H1 (cell line): ENCODE data around the gene PODN. TPM values are rescaled to one million over a fixed set of nuclear protein-coding genes. Genes with fewer than 3 reads are reported as not detected.

Experiments
- CTCF ChIA-PET: fragments of 300-600 bp; sonication (Branson Sonifier 250); formaldehyde crosslinking; loops from one replicate; lab custom pipeline; 2021; ENCODE audit not compliant: partially characterized antibody; lab: Charles Lee
- POLR2A ChIA-PET: fragments of 300-600 bp; sonication (Branson Sonifier 250); formaldehyde crosslinking; loops from one replicate; lab custom pipeline; 2021; ENCODE audit warnings: inconsistent platforms; ENCODE audit not compliant: partially characterized antibody; lab: Charles Lee
- DNase-seq, 2 experiments: peaks; one replicate each; pipeline versions ENCODE4 v3.0.0 to v3.0.0-alpha.2; 2010 to 2022; ENCODE audit warnings: low spot score in 2 of 2, low read depth in 1 of 2, mixed read lengths in 1 of 2
- FAIRE-seq: peaks from 2 replicates; lab custom pipeline; 2011; peaks lifted over from hg19 to GRCh38; lab: Jason Lieb, UNC
- H2AFZ ChIP-seq: 2 replicates; pipeline ENCODE4 v1.8.1; 2012; ENCODE audit warnings: low read length, inconsistent platforms
- H2AK5ac ChIP-seq: 2 replicates; pipeline ENCODE4 v1.6.1; 2013; ENCODE audit warnings: low read depth, low read length
- H2BK120ac ChIP-seq: replicated peaks from 2 replicates; pipeline ENCODE3; 2013; ENCODE audit warnings: low read depth, low read length, inconsistent platforms
- H2BK12ac ChIP-seq: 2 replicates; pipeline ENCODE4 v1.6.1; 2013; ENCODE audit warnings: low read depth, low read length
- H2BK15ac ChIP-seq: 2 replicates; pipeline ENCODE4 v1.6.1; 2013; ENCODE audit warnings: low read length
- H2BK20ac ChIP-seq: 2 replicates; pipeline ENCODE4 v1.6.1; 2013; ENCODE audit warnings: low read length
- H2BK5ac ChIP-seq: 2 replicates; pipeline ENCODE4 v1.6.1; 2013; ENCODE audit warnings: low read depth, low read length
- H3K14ac ChIP-seq: 2 replicates; pipeline ENCODE4 v1.6.1; 2013; ENCODE audit warnings: inconsistent platforms; ENCODE audit not compliant: insufficient read length
- H3K18ac ChIP-seq: 2 replicates; pipeline ENCODE4 v1.6.1; 2013; ENCODE audit warnings: low read length; ENCODE audit errors: extremely low read depth
- H3K23ac ChIP-seq: 2 replicates; pipeline ENCODE4 v1.6.1; 2013; ENCODE audit warnings: inconsistent platforms; ENCODE audit not compliant: insufficient read length
- H3K23me2 ChIP-seq: 2 replicates; pipeline ENCODE4 v1.6.1; 2013; ENCODE audit warnings: low read depth, low read length
- H3K27ac ChIP-seq: 2 replicates; pipeline ENCODE4 v1.6.1; 2011; ENCODE audit warnings: low read depth, low read length, inconsistent platforms
- H3K27me3 ChIP-seq, 4 experiments: replicated peaks in 1 of 4; 1 replicate in 1 of 4; 2 replicates in 3 of 4; pipeline versions ENCODE4 v1.6.1 to v1.8.1; 2011 to 2013; ENCODE audit warnings: low read length in 3 of 4, mild to moderate bottlenecking in 3 of 4, inconsistent platforms in 2 of 4, mixed read lengths in 2 of 4, moderate library complexity in 1 of 4; ENCODE audit not compliant: control insufficient read depth in 3 of 4, insufficient read depth in 3 of 4; ENCODE audit errors: extremely low read depth in 1 of 4
- H3K36me3 ChIP-seq, 4 experiments: 2 replicates each; pipeline versions ENCODE4 v1.6.1 to v1.8.1; 2011 to 2013; ENCODE audit warnings: mild to moderate bottlenecking in 4 of 4, low read length in 3 of 4, moderate library complexity in 2 of 4, control low read depth in 1 of 4, inconsistent platforms in 1 of 4; ENCODE audit not compliant: insufficient read depth in 4 of 4, control insufficient read depth in 2 of 4
- H3K4ac ChIP-seq: replicated peaks from 2 replicates; pipeline ENCODE3; 2013; ENCODE audit warnings: low read length, low read depth, mixed read lengths, inconsistent platforms; ENCODE audit not compliant: insufficient read length
- H3K4me1 ChIP-seq, 4 experiments: replicated peaks in 1 of 4; 1 replicate in 1 of 4; 2 replicates in 3 of 4; pipeline versions ENCODE4 v1.6.1 to v1.8.1; 2011 to 2013; ENCODE audit warnings: low read length in 3 of 4, inconsistent platforms in 2 of 4, mixed read lengths in 1 of 4; ENCODE audit not compliant: insufficient read depth in 4 of 4, control insufficient read depth in 3 of 4
- H3K4me2 ChIP-seq, 2 experiments: 2 replicates each; pipeline versions ENCODE4 v1.6.1 to v1.8.1; 2011 to 2013; ENCODE audit warnings: low read depth in 2 of 2, low read length in 2 of 2, control low read depth in 1 of 2, inconsistent platforms in 1 of 2, mild to moderate bottlenecking in 1 of 2; ENCODE audit not compliant: insufficient read depth in 1 of 2
- H3K4me3 ChIP-seq, 4 experiments: fragments of 200-600, 300-600 bp in 1 of 4; sonication (generic), shearing (Covaris generic), sonication (Bioruptor Twin) in 1 of 4; 2 replicates each; pipeline versions ENCODE4 v1.5.1 to v1.8.1; 2011 to 2016; ENCODE audit warnings: low read length in 4 of 4, low read depth in 3 of 4, control low read depth in 2 of 4, inconsistent platforms in 2 of 4, mild to moderate bottlenecking in 2 of 4, mixed read lengths in 1 of 4, moderate library complexity in 1 of 4; ENCODE audit not compliant: insufficient read depth in 2 of 4; ENCODE audit errors: extremely low read depth in 1 of 4
- H3K56ac ChIP-seq: replicated peaks from 2 replicates; pipeline ENCODE3; 2013; ENCODE audit warnings: low read depth, mild to moderate bottlenecking, mixed read lengths, low read length, inconsistent platforms; ENCODE audit not compliant: insufficient read length
- H3K79me1 ChIP-seq: 2 replicates; pipeline ENCODE4 v1.6.1; 2013; ENCODE audit warnings: low read depth, low read length, control low read depth
- H3K79me2 ChIP-seq, 2 experiments: 2 replicates each; pipeline versions ENCODE4 v1.6.1 to v1.8.1; 2012 to 2013; ENCODE audit warnings: low read length in 2 of 2, mild to moderate bottlenecking in 2 of 2, inconsistent platforms in 1 of 2; ENCODE audit not compliant: insufficient read depth in 2 of 2, control insufficient read depth in 1 of 2
- H3K9ac ChIP-seq, 4 experiments: replicated peaks in 1 of 4; 1 replicate in 1 of 4; 2 replicates in 3 of 4; pipeline versions ENCODE4 v1.6.1 to v1.8.1; 2011 to 2013; ENCODE audit warnings: low read depth in 3 of 4, low read length in 3 of 4, control low read depth in 2 of 4, mild to moderate bottlenecking in 2 of 4, moderate library complexity in 2 of 4, inconsistent platforms in 1 of 4; ENCODE audit errors: extremely low read depth in 1 of 4
- H3K9me3 ChIP-seq, 2 experiments: 2 replicates each; pipeline versions ENCODE4 v1.6.1 to v1.8.1; 2012 to 2013; ENCODE audit warnings: mild to moderate bottlenecking in 2 of 2, moderate library complexity in 2 of 2, control low read depth in 1 of 2, inconsistent platforms in 1 of 2, low read depth in 1 of 2, low read length in 1 of 2, mixed read lengths in 1 of 2; ENCODE audit not compliant: insufficient read depth in 2 of 2
- H4K20me1 ChIP-seq, 2 experiments: replicated peaks in 1 of 2; 2 replicates each; pipeline versions ENCODE3 to v1.8.1; 2011 to 2013; ENCODE audit warnings: inconsistent platforms in 2 of 2, low read length in 2 of 2, mild to moderate bottlenecking in 1 of 2; ENCODE audit not compliant: insufficient read depth in 2 of 2, control insufficient read depth in 1 of 2
- H4K5ac ChIP-seq: 2 replicates; pipeline ENCODE4 v1.6.1; 2013; ENCODE audit warnings: low read length, low read depth, mixed read lengths, inconsistent platforms; ENCODE audit not compliant: insufficient read length
- H4K8ac ChIP-seq: 2 replicates; pipeline ENCODE4 v1.8.0; 2013; ENCODE audit warnings: mild to moderate bottlenecking, moderate library complexity, low read length, inconsistent platforms; ENCODE audit not compliant: insufficient read depth; ENCODE audit errors: extremely low read depth
- H4K91ac ChIP-seq: replicated peaks from 2 replicates; pipeline ENCODE3; 2013; ENCODE audit warnings: low read length, mixed read lengths, inconsistent platforms; ENCODE audit not compliant: insufficient read length
- ASH2L ChIP-seq: fragments of 200-600, 300-600 bp; sonication (generic); IDR thresholded peaks from one replicate; pipeline ENCODE4 v1.7.1; 2017; ENCODE audit warnings: low read length
- HDAC6 ChIP-seq: IDR thresholded peaks from one replicate; pipeline ENCODE4 v1.7.1; 2012; ENCODE audit warnings: low read depth, mild to moderate bottlenecking, inconsistent platforms, low read length, moderate library complexity
- JUN ChIP-seq: IDR thresholded peaks from 2 replicates; pipeline ENCODE4 v1.6.1; 2011; ENCODE audit warnings: low read depth, mild to moderate bottlenecking, improper control_type of control experiment, low read length
- JUND ChIP-seq: IDR thresholded peaks from 2 replicates; pipeline ENCODE4 v1.6.1; 2011; ENCODE audit warnings: mild to moderate bottlenecking, improper control_type of control experiment, low read length
- NRF1 ChIP-seq: IDR thresholded peaks from 2 replicates; pipeline ENCODE4 v1.6.1; 2011; ENCODE audit warnings: mild to moderate bottlenecking, low read depth, low read length, improper control_type of control experiment
- SIX5 ChIP-seq: IDR thresholded peaks from 2 replicates; pipeline ENCODE4 v1.6.1; 2011; ENCODE audit warnings: mild to moderate bottlenecking, low read depth, low read length
- SP1 ChIP-seq: IDR thresholded peaks from 2 replicates; pipeline ENCODE4 v1.6.1; 2011; ENCODE audit warnings: low read depth, low read length
- SP4 ChIP-seq: IDR thresholded peaks from 2 replicates; pipeline ENCODE4 v1.6.1; 2012; ENCODE audit warnings: low read length, inconsistent platforms
- SRF ChIP-seq: IDR thresholded peaks from 2 replicates; pipeline ENCODE4 v1.6.1; 2011; ENCODE audit warnings: mild to moderate bottlenecking, low read depth, low read length, moderate library complexity
- TAF1 ChIP-seq: IDR thresholded peaks from 2 replicates; pipeline ENCODE4 v1.6.1; 2011; ENCODE audit warnings: mild to moderate bottlenecking, low read depth, low read length
- TCF12 ChIP-seq: IDR thresholded peaks from 2 replicates; pipeline ENCODE4 v1.6.1; 2011; ENCODE audit warnings: low read depth, mild to moderate bottlenecking, low read length
- WGBS, 2 experiments: shearing (Covaris generic) in 1 of 2; methylation state at CpG; one replicate each; pipeline versions ENCODE4 v1.1.6 to v1.1.7; 2013 to 2015; ENCODE audit warnings: low lambda C conversion rate in 2 of 2, mixed read lengths in 2 of 2, inconsistent platforms in 1 of 2, low coverage in 1 of 2, missing lambda C conversion rate in 1 of 2; ENCODE audit not compliant: insufficient replicate concordance in 2 of 2, insufficient coverage in 1 of 2, insufficient read length in 1 of 2; ENCODE audit errors: extremely low coverage in 1 of 2, missing lambda C conversion rate in 1 of 2; 5-methylcytosine and 5-hydroxymethylcytosine counted together
- polyA plus RNA-seq, 7 experiments: library from polyadenylated mRNA; depleted of rRNA in 3 of 7; stranded (reverse) in 5 of 7; unstranded in 2 of 7; fragments of >200 nt in 5 of 7; fragments of 200-250 nt in 2 of 7; gene quantifications; 1 replicate in 5 of 7; 2 replicates in 1 of 7; 4 replicates in 1 of 7; pipeline versions ENCODE4 v1.2.1 to v1.2.3, GENCODE V29; 2011 to 2013; ENCODE audit warnings: missing spikeins in 2 of 7, mixed read lengths in 2 of 7
- total RNA-seq: library from RNA; stranded (reverse); fragmentation: NEBNext Ultra II Directional; extraction: Animal tissue kit (Norgen Biotek cat#: 25700); gene quantifications from 2 replicates; pipeline ENCODE4 v1.2.1, GENCODE V29; 2021

Gene PODN
- total and polyA plus RNA-seq, 2 of the 8 experiments (the other 6 are each of a cell fraction or from before 2014, with no cell fraction given) = 0.11 to 0.17 TPM

DNA sequence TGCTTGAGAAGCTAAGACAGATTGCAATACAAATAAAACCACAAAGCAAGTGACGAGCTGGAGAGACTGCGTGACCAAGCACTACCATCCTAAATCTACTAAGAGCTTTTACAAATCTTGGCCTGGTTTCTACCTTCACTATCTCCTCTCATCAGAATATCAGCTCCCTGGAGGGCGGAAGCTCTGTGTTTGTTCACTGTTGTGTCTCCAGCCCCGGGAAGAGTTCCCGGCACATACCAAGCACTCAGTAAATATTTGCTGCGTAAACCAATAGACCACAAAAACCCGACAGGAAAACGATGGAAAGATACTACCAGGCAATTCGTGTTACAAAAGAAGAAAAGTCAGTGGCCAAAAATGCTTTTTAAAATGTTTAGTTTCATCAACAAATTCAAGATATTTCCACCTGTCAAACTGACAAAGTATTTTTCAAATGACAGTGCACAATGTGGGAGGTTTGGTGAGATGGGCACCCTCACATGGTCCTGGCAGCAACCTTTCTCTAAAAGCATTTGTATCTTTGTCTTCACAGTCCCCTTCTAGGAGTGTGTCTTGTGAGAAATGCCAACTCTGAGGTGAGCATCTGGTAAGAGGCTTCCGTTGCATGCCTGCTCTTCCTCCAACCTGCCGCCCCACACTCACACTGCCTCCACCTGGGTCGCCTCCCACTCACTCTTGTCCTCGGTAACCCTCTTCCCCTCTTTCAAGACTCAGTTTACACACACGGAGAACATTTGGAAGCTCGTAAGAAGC lies 45.7 kb downstream of the PODN start:
- Histone ChIP-seq H3K79me1 (no peaks in the 10 kb centered on the region), H3K27ac (no peak overlapping the region), H2BK15ac (no peak overlapping the region), H3K23ac (no peak overlapping the region), H2BK120ac (no peak overlapping the region), H4K91ac (no peak overlapping the region), H3K4ac (no peak overlapping the region), H3K23me2 (no peaks in the 10 kb centered on the region), H3K56ac (no peak overlapping the region), H3K4me2 (no peak overlapping the region), H4K5ac (no peak overlapping the region), H3K9me3 (peaks cover 0 to 4% of the 10 kb centered on the region in 2 experiments; a peak in 2 of 4 replicates), H4K8ac (no peak overlapping the region), H3K4me1 (peaks cover 0 to 5% (median under 1%) of the 10 kb centered on the region in 4 experiments; a peak in 1 of 7 replicates), H2BK5ac (no peak overlapping the region), H3K18ac (no peak overlapping the region), H3K36me3 (no peaks in the 10 kb centered on the region), H2BK20ac (no peak overlapping the region), H3K79me2 (no peaks in the 10 kb centered on the region), H2AFZ (no peak overlapping the region), H4K20me1 (no peaks in the 10 kb centered on the region), H2BK12ac (no peak overlapping the region), H3K4me3 (no peak overlapping the region), H3K14ac (no peak overlapping the region), H3K9ac (no peak overlapping the region), H3K27me3 (peaks cover 0 to 3% (median 0%) of the 10 kb centered on the region in 4 experiments; a peak in 1 of 7 replicates), H2AK5ac (no peak overlapping the region)
- no peak for DNase-seq
- WGBS, 2 experiments = 84% methylated on average over 15 of the region's 15 CpGs; no CpG with 5 or more reads in 1 of the 2 experiments
- no peak for FAIRE-seq
- CTCF ChIA-PET = interaction anchor here (0.5 to 1.4 kb wide), 6 partner anchors 10 to 74 kb away, joined by 3 to 5 read pairs (median 3); no protein-coding TSS in a partner anchor
- POLR2A ChIA-PET = interaction anchor here (0.7 to 1.3 kb wide), 3 partner anchors 10 to 37 kb away, joined by 3 read pairs; no protein-coding TSS in a partner anchor
- TF ChIP-seq NRF1 (no peak), SIX5 (no peak), SP1 (no peak), ASH2L (no peak), JUN (no peak), JUND (no peak), TAF1 (no peak), HDAC6 (no peak), TCF12 (no peak), SP4 (no peak), SRF (no peak)
